ENCODE results near the gene PHF21A. TPM values are rescaled to one million over a fixed set of nuclear protein-coding genes. Genes with fewer than 3 reads are reported as not detected.

The PHF21A gene
- total RNA-seq, 1 donor from 2014 or later = 69.7 TPM

DNA sequence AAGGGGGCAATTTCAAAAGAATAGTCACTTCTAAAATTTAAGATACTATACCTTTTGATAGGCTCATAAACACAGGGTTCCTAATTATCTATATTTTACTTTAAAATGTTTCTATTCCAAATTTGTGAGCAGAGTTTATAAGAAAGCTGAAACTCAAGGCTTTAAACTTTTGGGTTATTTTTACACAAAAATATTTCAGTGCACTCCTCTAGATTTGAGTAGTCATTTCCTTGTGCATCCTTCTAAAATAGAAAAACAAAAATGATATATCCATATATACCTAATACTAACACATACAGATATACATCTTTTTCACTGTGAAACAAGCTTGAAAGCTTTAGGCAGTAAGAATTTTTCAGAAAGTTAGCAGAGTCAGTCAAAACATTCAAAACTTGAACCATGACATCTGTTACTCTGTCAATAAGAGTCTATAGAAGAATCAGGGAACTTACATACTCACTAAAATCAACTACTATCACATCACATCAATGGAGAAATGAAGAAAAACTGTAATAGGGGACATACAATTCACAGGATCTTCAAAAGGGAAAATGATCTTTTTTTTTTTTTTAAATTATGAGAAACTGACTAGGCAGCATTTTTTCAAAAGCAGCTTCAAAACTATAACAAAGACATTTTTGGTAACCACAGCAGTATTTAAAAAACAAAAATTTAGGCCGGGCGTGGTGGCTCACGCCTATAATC lies 5.1 kb downstream of the PHF21A start:
- peaks cover 0 to 21% of the 10 kb centered on the region in 2 donors for H3K4me1 ChIP-seq
- H3K36me3 ChIP-seq = no peaks in the 10 kb centered on the region
- intact Hi-C loops (cut with DNase I) = loop anchor here (10.0 kb wide), 1 partner anchor 151 kb away; no protein-coding TSS in a partner anchor
- TF ChIP-seq, protein P1, sequence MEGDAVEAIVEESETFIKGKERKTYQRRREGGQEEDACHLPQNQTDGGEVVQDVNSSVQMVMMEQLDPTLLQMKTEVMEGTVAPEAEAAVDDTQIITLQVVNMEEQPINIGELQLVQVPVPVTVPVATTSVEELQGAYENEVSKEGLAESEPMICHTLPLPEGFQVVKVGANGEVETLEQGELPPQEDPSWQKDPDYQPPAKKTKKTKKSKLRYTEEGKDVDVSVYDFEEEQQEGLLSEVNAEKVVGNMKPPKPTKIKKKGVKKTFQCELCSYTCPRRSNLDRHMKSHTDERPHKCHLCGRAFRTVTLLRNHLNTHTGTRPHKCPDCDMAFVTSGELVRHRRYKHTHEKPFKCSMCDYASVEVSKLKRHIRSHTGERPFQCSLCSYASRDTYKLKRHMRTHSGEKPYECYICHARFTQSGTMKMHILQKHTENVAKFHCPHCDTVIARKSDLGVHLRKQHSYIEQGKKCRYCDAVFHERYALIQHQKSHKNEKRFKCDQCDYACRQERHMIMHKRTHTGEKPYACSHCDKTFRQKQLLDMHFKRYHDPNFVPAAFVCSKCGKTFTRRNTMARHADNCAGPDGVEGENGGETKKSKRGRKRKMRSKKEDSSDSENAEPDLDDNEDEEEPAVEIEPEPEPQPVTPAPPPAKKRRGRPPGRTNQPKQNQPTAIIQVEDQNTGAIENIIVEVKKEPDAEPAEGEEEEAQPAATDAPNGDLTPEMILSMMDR (IDR thresholded peaks at IDR 0.05) = no peak
- no peaks in the 10 kb centered on the region for H3K9me3 ChIP-seq
- H3K27ac ChIP-seq = peak overlapping the region in 1 of 2 donors; percentile 16
- H3K4me3 ChIP-seq = no peak overlapping the region
- DNase-seq (ENCODE audit: low spot score in 2 of 2) = no peak
- H3K27me3 ChIP-seq = no peaks in the 10 kb centered on the region

DNA sequence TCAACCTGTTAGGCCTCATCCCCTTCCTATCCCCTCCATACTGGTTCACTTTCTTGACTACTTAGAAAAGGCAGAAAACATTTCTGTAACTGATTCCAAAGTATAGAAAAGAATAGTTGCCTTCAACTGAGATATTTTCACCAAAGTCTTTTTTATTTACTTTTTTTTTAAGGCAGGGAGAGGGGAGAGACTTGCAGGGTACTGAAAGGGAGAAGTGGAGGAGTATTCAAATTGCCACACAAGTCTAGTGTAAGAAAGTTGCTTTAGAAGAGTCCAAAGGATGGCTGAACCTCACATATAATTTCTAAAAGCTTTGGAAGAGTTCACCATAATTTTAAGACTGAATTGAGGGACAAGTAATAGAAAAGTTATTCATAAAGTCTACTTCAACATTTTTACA lies 6.3 kb downstream of the PHF21A start:
- no peak overlapping the region for H3K4me3 ChIP-seq
- no peaks in the 10 kb centered on the region for H3K36me3 ChIP-seq
- TF ChIP-seq, protein P1 (IDR thresholded peaks at IDR 0.05) = no peak
- no peaks in the 10 kb centered on the region for H3K27me3 ChIP-seq
- H3K9me3 ChIP-seq = no peaks in the 10 kb centered on the region
- DNase-seq (ENCODE audit: low spot score in 2 of 2) = no peak
- no peak overlapping the region for H3K27ac ChIP-seq
- peaks cover 0 to 21% of the 10 kb centered on the region in 2 donors for H3K4me1 ChIP-seq
- intact Hi-C loops (cut with DNase I) = loop anchor here (10.0 kb wide), 1 partner anchor 150 kb away; no protein-coding TSS in a partner anchor

DNA sequence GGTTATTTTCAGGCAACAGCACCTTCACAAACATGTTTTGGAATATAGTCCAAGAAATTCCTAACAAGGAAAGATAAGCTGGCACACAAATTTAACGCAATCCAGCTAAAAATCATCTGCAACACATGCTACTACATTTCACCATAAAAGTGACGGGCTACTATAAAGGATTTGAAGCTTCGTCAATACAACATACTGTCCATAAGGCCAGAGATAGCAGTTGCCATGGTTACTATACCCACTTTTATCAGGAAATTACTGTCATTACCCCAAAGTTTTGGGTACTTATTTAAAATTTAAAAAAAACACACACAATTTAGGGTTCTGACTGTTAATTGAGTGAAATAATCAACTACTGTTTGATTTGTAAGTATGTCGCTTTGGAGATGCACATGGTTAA lies 6.9 kb downstream of the PHF21A start:
- Histone ChIP-seq H3K27ac (no peak overlapping the region), H3K4me1 (peaks cover 0 to 21% of the 10 kb centered on the region in 2 donors)
- TF ChIP-seq, protein P1 (IDR thresholded peaks at IDR 0.05) = no peak

DNA sequence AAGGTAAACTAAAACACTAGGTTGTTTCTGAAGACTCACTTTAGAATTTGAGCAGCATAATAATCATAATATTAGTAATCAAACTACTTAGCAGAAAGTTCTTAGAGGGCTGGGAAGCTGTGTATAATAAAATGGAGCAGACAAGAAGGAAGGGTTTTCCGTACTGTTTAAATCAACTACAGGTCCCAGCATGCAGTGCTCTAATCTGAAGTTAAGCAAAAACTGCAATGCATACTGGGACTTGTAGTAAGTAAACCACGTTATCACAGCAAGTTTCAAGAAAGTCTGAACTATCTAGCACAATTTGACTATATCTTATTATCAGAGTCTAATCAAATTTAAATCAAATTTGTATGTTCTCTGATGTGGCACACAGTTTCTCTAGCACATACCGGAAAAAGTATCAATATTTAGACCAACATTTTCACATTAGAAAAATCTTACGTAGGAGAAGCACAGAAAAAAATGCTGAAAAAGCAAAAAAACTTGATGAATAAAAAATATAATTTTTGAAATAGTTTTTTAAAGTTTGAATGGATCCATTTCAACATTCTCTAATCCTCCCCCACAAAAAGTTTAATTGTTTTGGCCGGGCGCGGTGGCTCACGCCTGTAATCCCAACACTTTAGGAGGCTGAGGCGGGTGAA lies 8.2 kb downstream of the PHF21A start:
- TF ChIP-seq, protein P1 (IDR thresholded peaks at IDR 0.05) = no peak
- Histone ChIP-seq H3K27ac (no peak overlapping the region), H3K4me3 (no peak overlapping the region), H3K27me3 (no peaks in the 10 kb centered on the region), H3K9me3 (no peaks in the 10 kb centered on the region), H3K36me3 (no peaks in the 10 kb centered on the region), H3K4me1 (peaks cover 0 to 16% of the 10 kb centered on the region in 2 donors)
- intact Hi-C loops (cut with DNase I) = loop anchor here (10.0 kb wide), 1 partner anchor 148 kb away; no protein-coding TSS in a partner anchor
- DNase-seq (ENCODE audit: low spot score in 2 of 2) = no peak

More for the DNA sequence above, 6.9 kb downstream of the PHF21A start:
- Histone ChIP-seq H3K27me3 (no peaks in the 10 kb centered on the region), H3K36me3 (no peaks in the 10 kb centered on the region), H3K4me3 (no peak overlapping the region), H3K9me3 (no peaks in the 10 kb centered on the region)
- no peak for DNase-seq (ENCODE audit: low spot score in 2 of 2)
- intact Hi-C loops (cut with DNase I) = loop anchor here (10.0 kb wide), 1 partner anchor 150 kb away; no protein-coding TSS in a partner anchor

DNA sequence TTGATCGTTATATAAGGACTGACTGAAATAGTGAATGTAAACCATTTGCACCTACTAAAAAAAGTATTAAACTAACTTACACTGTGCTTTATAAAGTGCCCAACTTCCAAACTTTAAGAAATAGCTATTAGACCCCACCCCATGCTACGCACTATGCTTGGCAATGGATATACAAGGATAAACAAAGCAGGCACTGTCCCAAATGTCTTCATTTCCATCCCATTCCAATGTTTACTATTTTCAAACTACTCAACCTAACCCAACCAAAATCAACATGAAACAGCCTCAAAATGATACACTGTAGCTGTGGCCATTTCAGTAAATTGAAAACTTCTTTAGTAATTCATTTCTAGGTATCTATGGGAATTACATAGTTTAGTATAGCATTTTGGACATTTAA lies 12.5 kb downstream of the PHF21A start:
- H3K27me3 ChIP-seq = no peaks in the 10 kb centered on the region
- no peaks in the 10 kb centered on the region for H3K36me3 ChIP-seq
- H3K4me1 ChIP-seq = peaks cover 0 to 25% of the 10 kb centered on the region in 2 donors
- TF ChIP-seq, protein P1 (IDR thresholded peaks at IDR 0.05) = no peak
- DNase-seq (ENCODE audit: low spot score in 2 of 2) = no peak
- intact Hi-C loops (cut with DNase I) = no loop called here
- no peak overlapping the region for H3K27ac ChIP-seq
- H3K4me3 ChIP-seq = no peak overlapping the region
- no peaks in the 10 kb centered on the region for H3K9me3 ChIP-seq

Measured in ascending aorta (tissue), 2 donors.